ENCODE results near the gene UBE2J1. TPM values are rescaled to one million over a fixed set of nuclear protein-coding genes. Genes with fewer than 3 reads are reported as not detected.

Gene UBE2J1
- total and polyA plus RNA-seq, 9 of the 15 experiments (the other 6 are each of a cell fraction or from before 2014, with no cell fraction given), result 11.6 to 32.6 (median 22.0) TPM

DNA sequence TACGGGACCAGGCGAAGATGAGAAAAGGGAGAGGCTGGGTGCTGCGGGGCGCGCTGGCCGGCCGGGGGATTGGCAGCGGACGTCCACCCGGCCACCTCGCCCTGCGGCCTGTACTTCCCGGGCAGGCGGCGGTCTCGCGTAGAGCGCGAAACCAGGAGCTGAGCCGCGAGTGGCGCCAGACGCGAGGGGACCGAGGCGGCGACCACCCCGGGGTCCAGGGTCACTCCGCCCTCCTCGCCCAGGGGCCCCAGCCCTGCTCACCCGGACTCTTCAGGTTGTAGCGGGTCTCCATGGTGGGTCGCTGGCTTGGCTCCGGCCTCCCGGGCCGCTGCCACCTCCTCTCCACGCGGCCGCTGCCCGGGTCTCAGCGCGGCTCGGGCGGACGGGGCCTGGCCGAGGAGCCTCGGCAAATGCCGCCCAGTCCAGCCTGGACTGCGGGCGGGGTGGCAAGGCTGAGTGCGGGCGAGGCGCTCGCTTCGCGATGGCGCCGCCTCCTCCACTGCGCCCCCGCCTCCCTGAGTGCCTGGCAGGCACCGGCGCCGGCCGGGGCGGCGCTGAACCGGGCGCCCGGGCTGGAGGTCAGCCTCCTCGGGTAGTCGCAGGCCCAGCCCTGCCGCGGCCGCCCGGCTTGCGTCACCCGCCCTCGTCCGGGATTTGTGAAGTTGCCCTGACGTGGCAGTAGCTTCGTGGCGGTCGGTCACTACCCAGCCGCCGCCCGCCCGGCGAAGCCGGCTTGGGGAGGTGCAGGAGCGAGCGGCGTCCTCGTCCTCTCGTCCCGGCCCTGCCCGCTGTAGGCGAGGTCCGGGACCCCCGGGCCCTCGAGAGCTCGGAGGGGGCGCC is at the start of gene UBE2J1 (continued):
- TF ChIP-seq MAZ (CRISPR knock-in tag; conservative IDR thresholded peaks at IDR 0.05 in 1 of 2, IDR thresholded peaks at IDR 0.05 in 1 of 2) (peak; percentile 57 to 92; a peak in 3 of 4 replicates), TRIM28 (IDR thresholded peaks at IDR 0.05) (no peak), ZKSCAN8 (CRISPR knock-in tag; IDR thresholded peaks at IDR 0.05) (no peak), ZNF76 (CRISPR knock-in tag; IDR thresholded peaks at IDR 0.05; ENCODE audit: borderline replicate concordance) (no peak), EGR1 (conservative IDR thresholded peaks at IDR 0.05) (no peak; the same call in 1 of the 2 replicates), DDX20 (tag; IDR thresholded peaks at IDR 0.05; ENCODE audit: low read depth) (no peak), NRF1 (conservative IDR thresholded peaks at IDR 0.05 in 1 of 2, IDR thresholded peaks at IDR 0.05 in 1 of 2) (peak; percentile 73 to 75; a peak in 2 of 4 replicates), XRCC5 (IDR thresholded peaks at IDR 0.05; ENCODE audit: low read depth, low read length) (no peak), TARDBP (IDR thresholded peaks at IDR 0.05) (no peak), RBM17 (IDR thresholded peaks at IDR 0.05; ENCODE audit: borderline replicate concordance, low read depth, low read length) (no peak), RBM14 (IDR thresholded peaks at IDR 0.05; ENCODE audit: borderline replicate concordance, insufficient read depth, low read depth, low read length) (no peak), NFYB (IDR thresholded peaks at IDR 0.05; ENCODE audit: extremely low read depth, insufficient read length) (no peak), ZNF586 (CRISPR knock-in tag; conservative IDR thresholded peaks at IDR 0.05) (no peak), DNMT1 (IDR thresholded peaks at IDR 0.05) (no peak), ARID2 (IDR thresholded peaks at IDR 0.05) (no peak), SOX6 (IDR thresholded peaks at IDR 0.05) (no peak; the same call in 1 of the 2 replicates), CTBP1 (IDR thresholded peaks at IDR 0.05; ENCODE audit: borderline replicate concordance) (peak; percentile 77), HCFC1 (IDR thresholded peaks at IDR 0.05; ENCODE audit: low read depth, low read length) (peak; percentile 41; the same call in 1 of the 2 replicates), CXXC5 (CRISPR knock-in tag; IDR thresholded peaks at IDR 0.05) (peak; percentile 76), EHMT2 (IDR thresholded peaks at IDR 0.05) (no peak), XRCC4 (IDR thresholded peaks at IDR 0.05; ENCODE audit: extremely low read depth, insufficient read depth, insufficient read length) (no peak), NONO (IDR thresholded peaks at IDR 0.05; ENCODE audit: low read depth in 2 of 2, low read length in 1 of 2) (peak; percentile 54 to 95; a peak in 3 of 4 replicates), ZNF140 (CRISPR knock-in tag; IDR thresholded peaks at IDR 0.05) (no peak), ETV1 (tag; conservative IDR thresholded peaks at IDR 0.05; ENCODE audit: low read depth) (no peak), HMGN3 (IDR thresholded peaks at IDR 0.05; ENCODE audit: borderline replicate concordance, extremely low read depth, insufficient read length, low read depth, low read length) (peak; percentile 85)
- TF ChIP-seq, protein P1, sequence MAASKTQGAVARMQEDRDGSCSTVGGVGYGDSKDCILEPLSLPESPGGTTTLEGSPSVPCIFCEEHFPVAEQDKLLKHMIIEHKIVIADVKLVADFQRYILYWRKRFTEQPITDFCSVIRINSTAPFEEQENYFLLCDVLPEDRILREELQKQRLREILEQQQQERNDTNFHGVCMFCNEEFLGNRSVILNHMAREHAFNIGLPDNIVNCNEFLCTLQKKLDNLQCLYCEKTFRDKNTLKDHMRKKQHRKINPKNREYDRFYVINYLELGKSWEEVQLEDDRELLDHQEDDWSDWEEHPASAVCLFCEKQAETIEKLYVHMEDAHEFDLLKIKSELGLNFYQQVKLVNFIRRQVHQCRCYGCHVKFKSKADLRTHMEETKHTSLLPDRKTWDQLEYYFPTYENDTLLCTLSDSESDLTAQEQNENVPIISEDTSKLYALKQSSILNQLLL (CRISPR knock-in tag; IDR thresholded peaks at IDR 0.05; ENCODE audit: borderline replicate concordance), result no peak
- TF ChIP-seq, protein P2, sequence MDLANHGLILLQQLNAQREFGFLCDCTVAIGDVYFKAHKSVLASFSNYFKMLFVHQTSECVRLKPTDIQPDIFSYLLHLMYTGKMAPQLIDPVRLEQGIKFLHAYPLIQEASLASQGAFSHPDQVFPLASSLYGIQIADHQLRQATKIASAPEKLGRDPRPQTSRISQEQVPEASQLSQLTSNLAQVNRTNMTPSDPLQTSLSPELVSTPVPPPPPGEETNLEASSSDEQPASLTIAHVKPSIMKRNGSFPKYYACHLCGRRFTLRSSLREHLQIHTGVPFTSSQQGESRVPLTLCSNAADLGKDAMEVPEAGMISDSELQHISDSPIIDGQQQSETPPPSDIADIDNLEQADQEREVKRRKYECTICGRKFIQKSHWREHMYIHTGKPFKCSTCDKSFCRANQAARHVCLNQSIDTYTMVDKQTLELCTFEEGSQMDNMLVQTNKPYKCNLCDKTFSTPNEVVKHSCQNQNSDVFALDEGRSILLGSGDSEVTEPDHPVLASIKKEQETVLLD (IDR thresholded peaks at IDR 0.05), result no peak
